HepG2 (cell line): ENCODE results near the gene SH3GL1. TPM values are rescaled to one million over a fixed set of nuclear protein-coding genes. Genes with fewer than 3 reads are reported as not detected.

Experiments
- ATAC-seq: fragments of 200-7000 bp; cut with Tn5 transposase; 3 replicates; pipeline ENCODE4 v1.9.1; 2020; ENCODE audit warnings: mild to moderate bottlenecking, moderate library complexity
- BruUV-seq: library from RNA; stranded (reverse); fragments of 400-500 nt; replicated peaks from 2 replicates; lab custom pipeline; 2021; lab: Mats Ljungman, UMichigan
- CTCF ChIA-PET: fragments of 300-600 bp; formaldehyde crosslinking; extraction: SDS; loops from one replicate; lab custom pipeline; 2021; ENCODE audit warnings: low total read pairs, inconsistent platforms, low intra/inter-chr PET ratio; lab: Yijun Ruan, JAX
- POLR2A ChIA-PET: fragments of 350-600 bp; sonication (Branson Sonifier 250); formaldehyde crosslinking; loops from one replicate; lab custom pipeline; 2020; ENCODE audit warnings: antibody characterized with exemption, inconsistent platforms; lab: Yijun Ruan, JAX
- DNase-seq: peaks from one replicate; pipeline ENCODE4 v3.0.0-alpha.2; 2015; ENCODE audit warnings: low spot score
- FAIRE-seq: peaks from 3 replicates; lab custom pipeline; 2011; peaks lifted over from hg19 to GRCh38; lab: Jason Lieb, UNC
- H2AFZ ChIP-seq: one replicate; pipeline ENCODE4 v1.6.1; 2011; ENCODE audit warnings: low read length, inconsistent platforms
- H3K27ac ChIP-seq: fragments of 300-600 bp; 3 replicates; pipeline ENCODE4 v1.8.0; 2011; ENCODE audit warnings: mixed run types, mild to moderate bottlenecking, mixed read lengths, low read length, inconsistent platforms; ENCODE audit not compliant: insufficient read depth; ENCODE audit errors: extremely low read length
- H3K27me3 ChIP-seq, 2 experiments: fragments of 200-600 bp in 1 of 2; 2 replicates in 1 of 2; 3 replicates in 1 of 2; pipeline versions ENCODE4 v1.6.0 to v1.8.0; 2011; ENCODE audit warnings: low read length in 2 of 2, mild to moderate bottlenecking in 2 of 2, moderate library complexity in 2 of 2, inconsistent platforms in 1 of 2; ENCODE audit not compliant: insufficient read depth in 2 of 2, control insufficient read depth in 1 of 2
- H3K36me3 ChIP-seq, 2 experiments: fragments of 200-600 bp in 1 of 2; replicated peaks in 1 of 2; 2 replicates in 1 of 2; 3 replicates in 1 of 2; pipeline versions ENCODE4 v1.5.1 to v1.8.0; 2011; ENCODE audit warnings: low read length in 2 of 2, inconsistent platforms in 1 of 2; ENCODE audit not compliant: insufficient read depth in 2 of 2, control insufficient read depth in 1 of 2
- H3K4me1 ChIP-seq: 2 replicates; pipeline ENCODE4 v1.5.1; 2012; ENCODE audit warnings: low read length, inconsistent platforms; ENCODE audit not compliant: insufficient read depth
- H3K4me2 ChIP-seq: 2 replicates; pipeline ENCODE4 v1.6.0; 2011; ENCODE audit warnings: low read depth, low read length, inconsistent platforms
- H3K4me3 ChIP-seq, 3 experiments: fragments of 200-600 bp in 1 of 3; sonication (generic), shearing (Covaris generic) in 1 of 3; replicated peaks in 1 of 3; 2 replicates each; pipeline ENCODE4 v1.5.1; 2011 to 2016; ENCODE audit warnings: low read length in 3 of 3, inconsistent platforms in 2 of 3, low read depth in 2 of 3, mild to moderate bottlenecking in 2 of 3, control low read depth in 1 of 3, mixed read lengths in 1 of 3; ENCODE audit not compliant: insufficient read depth in 1 of 3
- H3K79me2 ChIP-seq: one replicate; pipeline ENCODE4 v1.6.1; 2011; ENCODE audit warnings: low read length, inconsistent platforms; ENCODE audit not compliant: insufficient read depth
- H3K9ac ChIP-seq: 2 replicates; pipeline ENCODE4 v1.6.0; 2011; ENCODE audit warnings: mild to moderate bottlenecking, low read depth, low read length, inconsistent platforms; ENCODE audit not compliant: insufficient read depth
- H3K9me3 ChIP-seq: 2 replicates; pipeline ENCODE4 v1.5.1; 2012; ENCODE audit warnings: mild to moderate bottlenecking, low read length
- H4K20me1 ChIP-seq: 2 replicates; pipeline ENCODE4 v1.6.0; 2011; ENCODE audit warnings: inconsistent platforms, mild to moderate bottlenecking, low read length, moderate library complexity; ENCODE audit not compliant: insufficient read depth
- ATF7 ChIP-seq, 2 experiments: fragments of 450-650 bp in 1 of 2; sonication (generic) in 1 of 2; formaldehyde crosslinking in 1 of 2; IDR thresholded peaks; 2 replicates each; pipeline versions ENCODE4 v1.4.0 to v1.6.1; 2016 to 2020; ENCODE audit warnings: antibody characterized with exemption in 1 of 2, mild to moderate bottlenecking in 1 of 2, missing genetic modification reagents in 1 of 2
- CHCHD3 ChIP-seq: sonication (generic); formaldehyde crosslinking; IDR thresholded peaks from 2 replicates; pipeline ENCODE4 v1.8.0; 2022; ENCODE audit warnings: mild to moderate bottlenecking, missing genetic modification reagents, moderate library complexity
- E2F1 ChIP-seq: sonication (generic); formaldehyde crosslinking; IDR thresholded peaks from 2 replicates; pipeline ENCODE4 v1.5.0; 2020; ENCODE audit warnings: missing genetic modification reagents
- ISL2 ChIP-seq: sonication (generic); formaldehyde crosslinking; IDR thresholded peaks from 2 replicates; pipeline ENCODE4 v1.5.0; 2020; ENCODE audit warnings: missing genetic modification reagents
- MEIS2 ChIP-seq: sonication (generic); formaldehyde crosslinking; IDR thresholded peaks from 2 replicates; pipeline ENCODE4 v1.9.0; 2021; ENCODE audit warnings: mild to moderate bottlenecking, missing genetic modification reagents
- NONO ChIP-seq, 2 experiments: fragments of 450-650 bp in 1 of 2; sonication (generic) in 1 of 2; formaldehyde crosslinking in 1 of 2; IDR thresholded peaks in 1 of 2; conservative IDR thresholded peaks in 1 of 2; 2 replicates each; pipeline versions ENCODE4 v1.6.1 to v1.8.0; 2017 to 2022; ENCODE audit warnings: mild to moderate bottlenecking in 1 of 2, missing genetic modification reagents in 1 of 2, moderate library complexity in 1 of 2
- ZBTB42 ChIP-seq: sonication (generic); formaldehyde crosslinking; IDR thresholded peaks from 2 replicates; pipeline ENCODE4 v1.5.0; 2020; ENCODE audit warnings: mild to moderate bottlenecking, missing genetic modification reagents
- ZFP36 ChIP-seq: fragments of 150-350 bp; IDR thresholded peaks from 2 replicates; pipeline ENCODE4 v1.6.1; 2018; ENCODE audit warnings: borderline replicate concordance, low read length, low read depth; ENCODE audit not compliant: partially characterized antibody
- ZNF124 ChIP-seq: sonication (generic); formaldehyde crosslinking; IDR thresholded peaks from 2 replicates; pipeline ENCODE4 v1.4.0; 2020; ENCODE audit warnings: missing genetic modification reagents
- ZNF589 ChIP-seq: sonication (generic); formaldehyde crosslinking; conservative IDR thresholded peaks from 2 replicates; pipeline ENCODE4 v1.8.0; 2022; ENCODE audit warnings: mild to moderate bottlenecking, moderate library complexity, missing genetic modification reagents
- WGBS: methylation state at CpG from one replicate; pipeline ENCODE4 v1.1.6; 2017; ENCODE audit warnings: low lambda C conversion rate; 5-methylcytosine and 5-hydroxymethylcytosine counted together
- in situ Hi-C: cut with HindIII; loops from 2 replicates; pipeline ENCODE4 v1.10.0; 2017; ENCODE audit warnings: low pct_unique_long_range_greater_than_20kb; ENCODE audit not compliant: extremely low pct_ligation_motif_present
- intact Hi-C: fragments of 100-400 bp; cut with micrococcal nuclease; formaldehyde crosslinking; loops from one replicate; pipeline ENCODE4 v1.10.0; 2022; ENCODE audit not compliant: unreplicated experiment
- polyA plus RNA-seq, 8 experiments: library from polyadenylated mRNA; depleted of rRNA in 3 of 8; stranded (reverse) in 7 of 8; unstranded in 1 of 8; fragments of >200 nt; fragmentation: Illumina TruSeq in 4 of 8; extraction: Trizol in 4 of 8; gene quantifications; 2 replicates each; pipeline versions ENCODE4 v1.2.1 to v1.2.3, GENCODE V29; 2011 to 2016; ENCODE audit warnings: low read depth in 4 of 8, missing spikeins in 1 of 8, mixed read lengths in 1 of 8; ENCODE audit not compliant: insufficient read depth in 1 of 8
- total RNA-seq, 5 experiments: library from RNA; depleted of rRNA; stranded (reverse); fragments of >200 nt; fragmentation: Illumina TruSeq; extraction: Trizol; gene quantifications; 2 replicates each; pipeline ENCODE4 v1.2.3, GENCODE V29; 2016; ENCODE audit warnings: low read depth in 1 of 5
- TF ChIP-seq, protein P1 (sequence below): IDR thresholded peaks from 2 replicates; pipeline ENCODE4 v1.6.1; 2016; ENCODE audit warnings: low read depth

SH3GL1 gene
- total and polyA plus RNA-seq, 2 of the 13 experiments (the other 11 are each of a cell fraction or from before 2014, with no cell fraction given), result 33.0 to 45.1 TPM

DNA sequence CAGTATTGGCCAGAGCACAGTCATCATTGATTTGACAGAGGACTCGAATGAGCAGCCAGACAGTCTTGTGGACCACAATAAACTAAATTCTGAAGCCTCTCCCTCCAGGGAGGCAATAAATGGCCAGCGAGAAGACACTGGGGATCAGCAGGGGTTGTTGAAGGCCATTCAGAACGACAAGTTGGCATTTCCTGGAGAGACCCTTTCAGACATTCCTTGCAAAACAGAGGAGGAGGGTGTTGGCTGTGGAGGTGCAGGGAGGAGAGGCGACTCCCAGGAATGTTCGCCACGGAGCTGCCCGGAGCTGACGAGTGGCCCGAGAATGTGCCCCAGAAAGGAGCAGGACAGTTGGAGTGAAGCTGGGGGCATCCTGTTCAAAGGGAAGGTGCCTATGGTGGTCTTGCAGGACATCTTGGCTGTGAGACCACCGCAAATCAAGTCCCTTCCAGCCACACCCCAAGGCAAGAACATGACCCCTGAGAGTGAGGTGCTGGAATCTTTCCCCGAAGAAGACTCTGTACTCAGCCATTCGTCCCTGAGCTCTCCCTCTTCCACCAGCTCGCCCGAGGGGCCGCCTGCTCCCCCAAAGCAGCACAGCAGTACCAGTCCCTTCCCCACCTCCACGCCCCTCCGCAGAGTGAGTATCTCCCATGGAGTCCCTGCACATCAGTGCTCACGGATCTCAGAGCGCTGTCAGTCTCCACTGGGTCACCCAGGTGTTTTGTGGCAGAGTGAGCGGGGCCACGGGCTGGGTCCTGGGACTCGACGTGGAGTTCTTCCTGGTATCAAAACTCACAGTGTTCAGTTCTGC is 9.0 kb upstream of the SH3GL1 start:
- Histone ChIP-seq H3K79me2 (peaks cover 40% of the 10 kb centered on the region), H2AFZ (no peak overlapping the region), H3K27ac (no peak overlapping the region), H3K9me3 (no peaks in the 10 kb centered on the region), H3K27me3 (no peaks in the 10 kb centered on the region)
- ChIA-PET POLR2A (no interaction called here), CTCF (no interaction called here)
- BruUV-seq, result TSS peak; percentile 34
- TF ChIP-seq CHCHD3, result no peak
- TF ChIP-seq ATF7 (IDR thresholded peaks at IDR 0.05), result no peak
- no peak for TF ChIP-seq ATF7 (CRISPR knock-in tag; IDR thresholded peaks at IDR 0.05)
- TF ChIP-seq ZBTB42 (CRISPR knock-in tag), result no peak
- no peak for TF ChIP-seq MEIS2 (CRISPR knock-in tag)
- no peak for TF ChIP-seq ZFP36
- TF ChIP-seq ZNF589, result no peak
- no peak for TF ChIP-seq ZNF124 (CRISPR knock-in tag)
- TF ChIP-seq, protein P1, sequence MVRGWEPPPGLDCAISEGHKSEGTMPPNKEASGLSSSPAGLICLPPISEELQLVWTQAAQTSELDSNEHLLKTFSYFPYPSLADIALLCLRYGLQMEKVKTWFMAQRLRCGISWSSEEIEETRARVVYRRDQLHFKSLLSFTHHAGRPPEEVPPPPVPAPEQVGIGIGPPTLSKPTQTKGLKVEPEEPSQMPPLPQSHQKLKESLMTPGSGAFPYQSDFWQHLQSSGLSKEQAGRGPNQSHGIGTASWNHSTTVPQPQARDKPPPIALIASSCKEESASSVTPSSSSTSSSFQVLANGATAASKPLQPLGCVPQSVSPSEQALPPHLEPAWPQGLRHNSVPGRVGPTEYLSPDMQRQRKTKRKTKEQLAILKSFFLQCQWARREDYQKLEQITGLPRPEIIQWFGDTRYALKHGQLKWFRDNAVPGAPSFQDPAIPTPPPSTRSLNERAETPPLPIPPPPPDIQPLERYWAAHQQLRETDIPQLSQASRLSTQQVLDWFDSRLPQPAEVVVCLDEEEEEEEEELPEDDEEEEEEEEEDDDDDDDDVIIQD (CRISPR knock-in tag), result no peak
- no peak for TF ChIP-seq E2F1 (CRISPR knock-in tag)
- TF ChIP-seq NONO (IDR thresholded peaks at IDR 0.05), result no peak
- TF ChIP-seq NONO (CRISPR knock-in tag; conservative IDR thresholded peaks at IDR 0.05), result no peak
- TF ChIP-seq ISL2 (CRISPR knock-in tag), result no peak
- TF ChIP-seq, all 625 proteins: peak for 0
- Histone ChIP-seq H3K4me1 (peaks cover 41% of the 10 kb centered on the region), H3K4me2 (no peak overlapping the region), H4K20me1 (no peaks in the 10 kb centered on the region; the same call in 1 of the 2 replicates), H3K9ac (no peak overlapping the region), H3K4me3 (no peak overlapping the region), H3K36me3 (peaks cover 10 to 50% of the 10 kb centered on the region in 2 experiments)
- FAIRE-seq (no peak), DNase-seq (no peak), ATAC-seq (no peak)
- whole genome bisulfite sequencing, result 97% methylated on average over 20 of the region's 23 CpGs
- intact Hi-C loops (no loop called here), in situ Hi-C loops (no loop called here)
